Esophagus squamous epithelium (tissue), 4 donors: ENCODE measurements around the gene ESRP2.

Experiments used
- POLR2A ChIP-seq, 4 donors: fragments of 450-650 bp; IDR thresholded peaks; one replicate each; pipeline ENCODE4 v1.6.1; 2017; ENCODE audit warnings: antibody characterized with exemption in 4 of 4, mild to moderate bottlenecking in 4 of 4, moderate library complexity in 3 of 4
- TF ChIP-seq, protein P1 (sequence below), 6 experiments: fragments of 450-650 bp in 4 of 6; fragments of 200-600 bp in 2 of 6; sonication (generic) in 2 of 6; IDR thresholded peaks; one replicate each; pipeline ENCODE4 v1.5.1; 2016 to 2019; ENCODE audit warnings: antibody characterized with exemption in 6 of 6, mild to moderate bottlenecking in 4 of 6, moderate library complexity in 4 of 6

DNA sequence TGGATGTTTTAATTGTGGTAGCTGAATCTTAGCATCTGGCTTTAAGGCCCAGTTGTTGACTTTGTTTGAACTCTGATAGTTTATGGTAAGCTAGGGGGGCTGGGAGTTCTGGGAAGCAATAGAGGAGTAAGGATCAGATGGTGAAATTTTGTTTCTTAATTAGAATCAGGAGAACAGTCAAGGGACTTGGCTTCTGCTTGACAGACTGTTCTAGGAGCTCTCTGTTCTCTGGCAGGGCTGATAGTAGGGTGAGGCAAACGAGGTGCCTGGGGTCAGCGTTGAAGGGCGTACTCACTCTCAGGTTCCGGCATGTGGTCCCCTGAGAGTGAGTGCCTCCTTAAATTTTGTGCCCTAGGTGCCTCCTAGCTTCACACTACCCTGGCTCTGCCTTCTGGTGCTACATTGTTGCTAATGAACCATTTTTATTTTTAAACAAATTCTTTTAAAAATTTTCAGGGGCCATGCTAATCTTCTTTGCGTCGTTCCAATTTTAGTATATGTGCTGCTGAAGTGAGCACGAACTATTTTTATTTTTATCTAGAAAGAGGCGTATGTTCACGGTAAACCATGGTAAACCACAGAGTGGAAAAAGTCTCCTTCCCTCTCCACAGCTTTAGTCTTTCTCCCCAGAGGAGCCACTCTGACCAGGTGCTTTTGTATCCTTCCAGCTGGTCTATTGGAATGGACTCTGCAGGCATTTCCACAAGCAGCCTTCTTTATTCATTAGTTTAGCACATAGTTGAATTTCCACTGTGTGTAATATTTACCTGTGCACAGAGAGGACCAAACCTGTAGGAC, 48.1 kb upstream of the ESRP2 start:
- TF ChIP-seq, protein P1, sequence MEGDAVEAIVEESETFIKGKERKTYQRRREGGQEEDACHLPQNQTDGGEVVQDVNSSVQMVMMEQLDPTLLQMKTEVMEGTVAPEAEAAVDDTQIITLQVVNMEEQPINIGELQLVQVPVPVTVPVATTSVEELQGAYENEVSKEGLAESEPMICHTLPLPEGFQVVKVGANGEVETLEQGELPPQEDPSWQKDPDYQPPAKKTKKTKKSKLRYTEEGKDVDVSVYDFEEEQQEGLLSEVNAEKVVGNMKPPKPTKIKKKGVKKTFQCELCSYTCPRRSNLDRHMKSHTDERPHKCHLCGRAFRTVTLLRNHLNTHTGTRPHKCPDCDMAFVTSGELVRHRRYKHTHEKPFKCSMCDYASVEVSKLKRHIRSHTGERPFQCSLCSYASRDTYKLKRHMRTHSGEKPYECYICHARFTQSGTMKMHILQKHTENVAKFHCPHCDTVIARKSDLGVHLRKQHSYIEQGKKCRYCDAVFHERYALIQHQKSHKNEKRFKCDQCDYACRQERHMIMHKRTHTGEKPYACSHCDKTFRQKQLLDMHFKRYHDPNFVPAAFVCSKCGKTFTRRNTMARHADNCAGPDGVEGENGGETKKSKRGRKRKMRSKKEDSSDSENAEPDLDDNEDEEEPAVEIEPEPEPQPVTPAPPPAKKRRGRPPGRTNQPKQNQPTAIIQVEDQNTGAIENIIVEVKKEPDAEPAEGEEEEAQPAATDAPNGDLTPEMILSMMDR (IDR thresholded peaks at IDR 0.05): no peak
- TF ChIP-seq POLR2A (IDR thresholded peaks at IDR 0.05): no peak
